ENCODE data around the gene PLCD3.

PLCD3 gene

GRCh38 chr17:45144199-45145034, 12.1 kb upstream of the PLCD3 start:
- no CpG with 5 or more reads among the region's 71 CpGs for WGBS (ENCODE audit: extremely low coverage, insufficient coverage, low lambda C conversion rate)
- no peak for DNase-seq
- peaks cover 11% of the 10 kb centered on the region for H3K4me1 ChIP-seq (ENCODE audit: control insufficient read depth, low read depth, low read length)
- H4K5ac ChIP-seq (ENCODE audit: low read length) = peak overlapping the region; percentile 62
- H3K27me3 ChIP-seq (ENCODE audit: insufficient read depth, low read length, poor library complexity) = no peaks in the 10 kb centered on the region
- H3K23ac ChIP-seq (ENCODE audit: low read length) = peak overlapping the region; percentile 74
- H3K9ac ChIP-seq (ENCODE audit: low read length) = peak overlapping the region; percentile 87
- H3K27ac ChIP-seq (ENCODE audit: low read depth, low read length) = peak overlapping the region; percentile 91
- H3K79me2 ChIP-seq (ENCODE audit: control insufficient read depth, insufficient read depth, low read length) = peaks cover 2% of the 10 kb centered on the region
- H4K8ac ChIP-seq (ENCODE audit: low read depth, low read length) = no peak overlapping the region
- H2AK5ac ChIP-seq (ENCODE audit: low read length) = no peak overlapping the region
- H3K79me1 ChIP-seq (ENCODE audit: low read length) = peaks cover 2% of the 10 kb centered on the region
- peak overlapping the region; percentile 80 for H3K4me2 ChIP-seq (ENCODE audit: low read length)
- H3K4me3 ChIP-seq (ENCODE audit: low read length) = peak overlapping the region; percentile 46
- peak overlapping the region; percentile 40 for H2BK5ac ChIP-seq (ENCODE audit: low read length)
- H3K56ac ChIP-seq (ENCODE audit: low read length) = peak overlapping the region; percentile 90
- H3K4ac ChIP-seq (ENCODE audit: low read depth, low read length) = peak overlapping the region; percentile 46
- peak overlapping the region; percentile 68 for H3K18ac ChIP-seq (ENCODE audit: low read length)
- H3K36me3 ChIP-seq (ENCODE audit: control insufficient read depth, insufficient read depth, low read length) = no peaks in the 10 kb centered on the region
- H2BK15ac ChIP-seq (replicated peaks; ENCODE audit: low read depth) = no peak overlapping the region
- no peak overlapping the region for H2BK120ac ChIP-seq (ENCODE audit: low read depth, low read length)

DNA sequence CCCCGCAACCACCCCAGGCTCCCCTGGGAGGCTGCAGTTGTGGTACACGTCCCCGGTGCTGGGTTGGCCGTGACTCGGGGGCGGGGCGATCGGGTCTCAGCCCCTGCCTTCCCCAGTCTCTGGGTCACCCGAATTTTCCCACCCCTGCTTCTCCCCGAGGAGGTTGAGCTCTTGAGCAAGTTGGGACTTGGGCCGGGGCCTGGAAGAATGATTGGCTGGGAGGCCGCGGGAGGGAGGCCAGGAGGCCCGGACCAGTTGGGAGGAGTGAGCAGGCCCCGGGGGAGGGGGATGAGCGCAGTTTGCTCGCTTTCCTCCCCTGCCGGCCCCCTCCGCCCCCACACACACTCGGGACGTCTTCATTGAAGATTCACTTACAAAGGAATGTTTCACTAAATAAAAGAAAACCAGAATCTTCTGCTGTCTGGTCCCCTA, 11.5 kb upstream of the PLCD3 start:
- peak overlapping the region; percentile 91 for H3K27ac ChIP-seq (ENCODE audit: low read depth, low read length)
- H3K4me3 ChIP-seq (ENCODE audit: low read length) = peak overlapping the region; percentile 46
- no CpG with 5 or more reads among the region's 21 CpGs for WGBS (ENCODE audit: extremely low coverage, insufficient coverage, low lambda C conversion rate)

DNA sequence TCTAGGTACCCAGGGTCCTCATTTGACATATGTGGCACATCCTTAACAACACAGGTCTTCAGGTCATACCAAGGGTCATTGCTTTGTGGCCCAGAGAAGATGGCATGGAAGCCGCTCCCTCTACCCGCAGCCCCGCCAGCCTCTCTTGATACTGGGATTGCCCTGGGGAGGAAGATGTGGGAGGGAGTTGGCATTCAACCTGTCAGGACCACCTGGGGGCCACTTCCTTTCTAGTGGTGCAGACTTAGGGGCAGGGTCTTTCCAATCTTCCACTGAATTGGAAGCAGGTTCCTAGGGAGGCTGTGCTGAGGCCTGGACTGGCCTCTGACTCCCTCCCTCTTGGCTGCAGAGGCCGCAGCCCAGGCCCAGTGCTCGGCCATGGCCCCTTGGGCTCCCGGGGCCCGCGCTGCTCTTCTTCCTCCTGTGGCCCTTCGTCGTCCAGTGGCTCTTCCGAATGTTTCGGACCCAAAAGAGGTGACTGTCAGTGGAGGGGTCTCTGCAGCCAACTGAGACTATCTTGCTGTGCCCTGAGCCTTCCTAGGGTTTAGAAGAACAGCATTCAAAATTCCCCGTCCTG, 10.9 kb upstream of the PLCD3 start:
- peak overlapping the region; percentile 90 for H3K56ac ChIP-seq (ENCODE audit: low read length)
- peak overlapping the region; percentile 80 for H3K4me2 ChIP-seq (ENCODE audit: low read length)
- peak overlapping the region; percentile 87 for H3K9ac ChIP-seq (ENCODE audit: low read length)
- peak overlapping the region; percentile 91 for H3K27ac ChIP-seq (ENCODE audit: low read depth, low read length)
- H2AK5ac ChIP-seq (ENCODE audit: low read length) = peak overlapping the region; percentile 58
- H3K27me3 ChIP-seq (ENCODE audit: insufficient read depth, low read length, poor library complexity) = no peaks in the 10 kb centered on the region
- no CpG with 5 or more reads among the region's 13 CpGs for WGBS (ENCODE audit: extremely low coverage, insufficient coverage, low lambda C conversion rate)
- peak; percentile 29 for DNase-seq
- H3K4ac ChIP-seq (ENCODE audit: low read depth, low read length) = no peak overlapping the region
- peaks cover 11% of the 10 kb centered on the region for H3K4me1 ChIP-seq (ENCODE audit: control insufficient read depth, low read depth, low read length)
- H3K36me3 ChIP-seq (ENCODE audit: control insufficient read depth, insufficient read depth, low read length) = no peaks in the 10 kb centered on the region
- H4K8ac ChIP-seq (ENCODE audit: low read depth, low read length) = no peak overlapping the region
- H2BK120ac ChIP-seq (ENCODE audit: low read depth, low read length) = no peak overlapping the region
- H2BK5ac ChIP-seq (ENCODE audit: low read length) = no peak overlapping the region
- peak overlapping the region; percentile 68 for H3K18ac ChIP-seq (ENCODE audit: low read length)
- no peak overlapping the region for H3K4me3 ChIP-seq (ENCODE audit: low read length)
- peak overlapping the region; percentile 89 for H3K23ac ChIP-seq (ENCODE audit: low read length)
- H3K79me1 ChIP-seq (ENCODE audit: low read length) = peaks cover 2% of the 10 kb centered on the region
- H4K5ac ChIP-seq (ENCODE audit: low read length) = no peak overlapping the region
- no peak overlapping the region for H2BK15ac ChIP-seq (replicated peaks; ENCODE audit: low read depth)
- no peaks in the 10 kb centered on the region for H3K79me2 ChIP-seq (ENCODE audit: control insufficient read depth, insufficient read depth, low read length)

More for the DNA sequence above, 11.5 kb upstream of the PLCD3 start:
- Histone ChIP-seq H3K27me3 (ENCODE audit: insufficient read depth, low read length, poor library complexity) (no peaks in the 10 kb centered on the region), H2BK120ac (ENCODE audit: low read depth, low read length) (no peak overlapping the region), H3K79me2 (ENCODE audit: control insufficient read depth, insufficient read depth, low read length) (no peaks in the 10 kb centered on the region), H4K8ac (ENCODE audit: low read depth, low read length) (peak overlapping the region; percentile 66), H3K4ac (ENCODE audit: low read depth, low read length) (peak overlapping the region; percentile 46), H3K56ac (ENCODE audit: low read length) (peak overlapping the region; percentile 90), H3K4me1 (ENCODE audit: control insufficient read depth, low read depth, low read length) (peaks cover 11% of the 10 kb centered on the region), H4K5ac (ENCODE audit: low read length) (no peak overlapping the region), H2BK5ac (ENCODE audit: low read length) (peak overlapping the region; percentile 40), H3K4me2 (ENCODE audit: low read length) (peak overlapping the region; percentile 80), H3K9ac (ENCODE audit: low read length) (peak overlapping the region; percentile 87), H3K23ac (ENCODE audit: low read length) (peak overlapping the region; percentile 74), H3K36me3 (ENCODE audit: control insufficient read depth, insufficient read depth, low read length) (no peaks in the 10 kb centered on the region), H2AK5ac (ENCODE audit: low read length) (no peak overlapping the region), H3K18ac (ENCODE audit: low read length) (peak overlapping the region; percentile 68), H3K79me1 (ENCODE audit: low read length) (peaks cover 2% of the 10 kb centered on the region), H2BK15ac (replicated peaks; ENCODE audit: low read depth) (no peak overlapping the region)
- peak; percentile 91 for DNase-seq

- peaks cover 11% of the 10 kb centered on the region for H3K4me1 ChIP-seq (ENCODE audit: control insufficient read depth, low read depth, low read length)
- H2BK15ac ChIP-seq (replicated peaks; ENCODE audit: low read depth) = no peak overlapping the region
- H2BK5ac ChIP-seq (ENCODE audit: low read length) = no peak overlapping the region
- H2BK120ac ChIP-seq (ENCODE audit: low read depth, low read length) = no peak overlapping the region
- no peak for DNase-seq
- H3K27ac ChIP-seq (ENCODE audit: low read depth, low read length) = no peak overlapping the region
- H3K27me3 ChIP-seq (ENCODE audit: insufficient read depth, low read length, poor library complexity) = no peaks in the 10 kb centered on the region
- H3K4me2 ChIP-seq (ENCODE audit: low read length) = no peak overlapping the region
- H2AK5ac ChIP-seq (ENCODE audit: low read length) = no peak overlapping the region
- H3K18ac ChIP-seq (ENCODE audit: low read length) = no peak overlapping the region
- no peak overlapping the region for H3K56ac ChIP-seq (ENCODE audit: low read length)
- no peak overlapping the region for H3K23ac ChIP-seq (ENCODE audit: low read length)
- H3K79me1 ChIP-seq (ENCODE audit: low read length) = no peaks in the 10 kb centered on the region
- no peak overlapping the region for H3K4me3 ChIP-seq (ENCODE audit: low read length)
- H3K79me2 ChIP-seq (ENCODE audit: control insufficient read depth, insufficient read depth, low read length) = no peaks in the 10 kb centered on the region
- H3K4ac ChIP-seq (ENCODE audit: low read depth, low read length) = no peak overlapping the region
- H3K36me3 ChIP-seq (ENCODE audit: control insufficient read depth, insufficient read depth, low read length) = no peaks in the 10 kb centered on the region
- no peak overlapping the region for H4K5ac ChIP-seq (ENCODE audit: low read length)
- no peak overlapping the region for H3K9ac ChIP-seq (ENCODE audit: low read length)
- no CpG with 5 or more reads among the region's 4 CpGs for WGBS (ENCODE audit: extremely low coverage, insufficient coverage, low lambda C conversion rate)
- no peak overlapping the region for H4K8ac ChIP-seq (ENCODE audit: low read depth, low read length)
Measured at GRCh38 chr17:45139533-45139920, 7.2 kb upstream of the PLCD3 start.

DNA sequence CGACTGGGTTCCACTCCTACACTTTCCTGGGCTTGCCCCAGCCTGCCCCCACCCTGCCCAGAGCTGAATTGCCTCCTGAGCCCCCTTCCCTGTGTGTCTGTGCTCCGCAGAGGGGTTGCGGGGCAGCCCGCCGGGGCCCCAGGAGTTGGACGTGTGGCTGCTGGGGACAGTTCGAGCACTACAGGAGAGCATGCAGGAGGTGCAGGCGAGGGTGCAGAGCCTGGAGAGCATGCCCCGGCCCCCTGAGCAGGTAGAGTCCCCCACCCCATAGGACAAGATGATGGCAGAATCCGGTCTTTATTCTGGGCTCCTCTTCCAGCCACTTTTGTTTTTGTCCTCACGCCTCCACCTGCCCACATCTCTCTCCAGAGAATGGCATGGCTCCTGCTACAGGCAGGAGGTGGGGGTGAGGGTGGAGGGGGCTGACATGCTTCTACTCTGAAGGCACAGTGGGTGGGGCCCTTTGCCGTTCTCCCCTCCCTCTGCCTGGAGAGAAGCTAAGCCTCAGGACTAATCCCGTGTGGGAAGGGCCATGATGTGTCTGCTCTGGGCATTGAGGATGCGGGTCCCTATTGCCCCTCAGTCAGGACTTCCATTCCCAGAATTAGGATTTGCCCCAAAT, 6.7 kb upstream of the PLCD3 start:
- H3K79me1 ChIP-seq (ENCODE audit: low read length) = no peaks in the 10 kb centered on the region
- no CpG with 5 or more reads among the region's 14 CpGs for WGBS (ENCODE audit: extremely low coverage, insufficient coverage, low lambda C conversion rate)
- peak; percentile 49 for DNase-seq

More for the DNA sequence above, 6.7 kb upstream of the PLCD3 start:
- Histone ChIP-seq H3K36me3 (ENCODE audit: control insufficient read depth, insufficient read depth, low read length) (no peaks in the 10 kb centered on the region), H3K27me3 (ENCODE audit: insufficient read depth, low read length, poor library complexity) (no peaks in the 10 kb centered on the region), H2BK120ac (ENCODE audit: low read depth, low read length) (no peak overlapping the region), H3K4me1 (ENCODE audit: control insufficient read depth, low read depth, low read length) (peaks cover 11% of the 10 kb centered on the region), H3K4ac (ENCODE audit: low read depth, low read length) (no peak overlapping the region), H3K4me3 (ENCODE audit: low read length) (no peak overlapping the region), H2AK5ac (ENCODE audit: low read length) (no peak overlapping the region), H2BK15ac (replicated peaks; ENCODE audit: low read depth) (no peak overlapping the region), H3K18ac (ENCODE audit: low read length) (no peak overlapping the region), H4K8ac (ENCODE audit: low read depth, low read length) (no peak overlapping the region), H4K5ac (ENCODE audit: low read length) (no peak overlapping the region), H3K79me2 (ENCODE audit: control insufficient read depth, insufficient read depth, low read length) (no peaks in the 10 kb centered on the region), H3K56ac (ENCODE audit: low read length) (no peak overlapping the region), H2BK5ac (ENCODE audit: low read length) (no peak overlapping the region), H3K23ac (ENCODE audit: low read length) (no peak overlapping the region), H3K9ac (ENCODE audit: low read length) (no peak overlapping the region), H3K27ac (ENCODE audit: low read depth, low read length) (no peak overlapping the region), H3K4me2 (ENCODE audit: low read length) (no peak overlapping the region)

Measured in mesendoderm (in vitro differentiated cells).